ENCODE data around the gene MTREX.

DNA sequence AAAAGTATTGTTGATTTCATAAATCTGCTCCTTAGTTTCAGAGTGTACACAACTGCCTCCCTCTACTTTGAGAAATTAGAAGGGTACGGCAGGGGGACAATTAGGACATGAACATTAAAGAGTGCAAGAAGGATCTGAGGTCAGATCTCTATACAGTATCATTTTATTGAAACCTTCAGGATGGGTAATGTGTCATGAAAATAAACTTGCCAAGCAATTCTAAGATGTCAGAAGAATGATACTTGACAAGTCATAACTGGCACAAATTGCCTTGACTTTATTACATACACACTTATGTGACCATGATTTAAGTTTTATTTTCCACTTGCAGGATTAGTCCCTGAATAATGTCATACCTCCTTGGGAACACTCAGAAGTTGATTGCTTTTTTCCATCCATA, 134.2 kb downstream of the MTREX start:
- TF ChIP-seq, protein P1, sequence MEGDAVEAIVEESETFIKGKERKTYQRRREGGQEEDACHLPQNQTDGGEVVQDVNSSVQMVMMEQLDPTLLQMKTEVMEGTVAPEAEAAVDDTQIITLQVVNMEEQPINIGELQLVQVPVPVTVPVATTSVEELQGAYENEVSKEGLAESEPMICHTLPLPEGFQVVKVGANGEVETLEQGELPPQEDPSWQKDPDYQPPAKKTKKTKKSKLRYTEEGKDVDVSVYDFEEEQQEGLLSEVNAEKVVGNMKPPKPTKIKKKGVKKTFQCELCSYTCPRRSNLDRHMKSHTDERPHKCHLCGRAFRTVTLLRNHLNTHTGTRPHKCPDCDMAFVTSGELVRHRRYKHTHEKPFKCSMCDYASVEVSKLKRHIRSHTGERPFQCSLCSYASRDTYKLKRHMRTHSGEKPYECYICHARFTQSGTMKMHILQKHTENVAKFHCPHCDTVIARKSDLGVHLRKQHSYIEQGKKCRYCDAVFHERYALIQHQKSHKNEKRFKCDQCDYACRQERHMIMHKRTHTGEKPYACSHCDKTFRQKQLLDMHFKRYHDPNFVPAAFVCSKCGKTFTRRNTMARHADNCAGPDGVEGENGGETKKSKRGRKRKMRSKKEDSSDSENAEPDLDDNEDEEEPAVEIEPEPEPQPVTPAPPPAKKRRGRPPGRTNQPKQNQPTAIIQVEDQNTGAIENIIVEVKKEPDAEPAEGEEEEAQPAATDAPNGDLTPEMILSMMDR (IDR thresholded peaks at IDR 0.05), result no peak
- no peak for TF ChIP-seq EZH2 (IDR thresholded peaks at IDR 0.05; ENCODE audit: borderline replicate concordance, insufficient read depth, low read depth, low read length, poor library complexity, severe bottlenecking)

Measured in B cell (primary cell).